ENCODE results near the gene P2RX7.

DNA sequence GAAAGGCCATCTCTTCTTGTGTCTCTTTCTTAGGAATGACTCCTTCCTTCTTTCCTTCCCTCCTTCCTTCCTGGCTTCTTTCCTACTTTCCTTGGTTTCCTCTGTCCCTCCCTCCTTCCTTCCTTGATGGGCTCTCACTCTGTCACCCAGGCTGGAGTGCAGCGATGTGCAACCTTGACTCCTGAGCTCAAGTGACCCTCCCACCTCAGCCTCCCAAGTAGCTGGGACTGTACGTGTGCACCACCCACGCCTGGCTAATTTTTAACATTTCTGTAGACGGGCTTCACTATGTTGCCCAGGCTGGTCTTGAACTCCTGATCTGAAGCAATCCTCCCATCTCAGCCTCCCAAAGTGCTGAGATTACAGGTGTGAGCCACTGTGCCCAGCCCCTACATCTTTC is 10.9 kb upstream of the P2RX7 start:
- TF ChIP-seq POLR2AphosphoS5 (IDR thresholded peaks at IDR 0.05; ENCODE audit: borderline replicate concordance, low read depth, low read length) (no peak), EZH2 (IDR thresholded peaks at IDR 0.05) (no peak)
